Stimulated activated CD4-positive, alpha-beta T cell treated with anti-CD3 and anti-CD28 coated beads, TNF-alpha, amount 100 ng/mL, for 1 hour (primary cell): ENCODE data around the gene IFI44.

Experiments
- DNase-seq, 3 donors: peaks; one replicate each; pipeline ENCODE4 v3.0.0-alpha.2; 2020; ENCODE audit warnings: low read depth in 3 of 3, low spot score in 1 of 3

IFI44 gene

GRCh38 chr1:78703806-78704205 is 54.2 kb downstream of the IFI44 start:
- no peak for DNase-seq

GRCh38 chr1:78712467-78713051 is 62.9 kb downstream of the IFI44 start:
- no peak for DNase-seq

- no peak for DNase-seq
Observed at GRCh38 chr1:78713297-78713696, 63.7 kb downstream of the IFI44 start.
